ENCODE data around the gene MAPK8IP3.

DNA sequence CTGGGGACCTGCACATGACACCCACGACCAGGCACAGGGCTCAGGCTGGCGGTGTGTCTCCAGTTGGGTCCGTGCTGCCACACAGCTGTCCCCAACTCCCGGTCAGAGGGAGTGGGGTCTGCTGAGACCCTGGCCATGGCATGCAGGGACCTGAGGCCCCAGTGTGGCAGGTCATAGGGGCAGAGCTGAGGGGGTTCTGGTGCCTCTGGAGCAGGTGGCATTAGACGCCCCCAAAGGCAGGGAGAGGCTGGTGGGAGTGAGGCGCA is 81.0 kb downstream of the MAPK8IP3 start:
- TF ChIP-seq, protein P1, sequence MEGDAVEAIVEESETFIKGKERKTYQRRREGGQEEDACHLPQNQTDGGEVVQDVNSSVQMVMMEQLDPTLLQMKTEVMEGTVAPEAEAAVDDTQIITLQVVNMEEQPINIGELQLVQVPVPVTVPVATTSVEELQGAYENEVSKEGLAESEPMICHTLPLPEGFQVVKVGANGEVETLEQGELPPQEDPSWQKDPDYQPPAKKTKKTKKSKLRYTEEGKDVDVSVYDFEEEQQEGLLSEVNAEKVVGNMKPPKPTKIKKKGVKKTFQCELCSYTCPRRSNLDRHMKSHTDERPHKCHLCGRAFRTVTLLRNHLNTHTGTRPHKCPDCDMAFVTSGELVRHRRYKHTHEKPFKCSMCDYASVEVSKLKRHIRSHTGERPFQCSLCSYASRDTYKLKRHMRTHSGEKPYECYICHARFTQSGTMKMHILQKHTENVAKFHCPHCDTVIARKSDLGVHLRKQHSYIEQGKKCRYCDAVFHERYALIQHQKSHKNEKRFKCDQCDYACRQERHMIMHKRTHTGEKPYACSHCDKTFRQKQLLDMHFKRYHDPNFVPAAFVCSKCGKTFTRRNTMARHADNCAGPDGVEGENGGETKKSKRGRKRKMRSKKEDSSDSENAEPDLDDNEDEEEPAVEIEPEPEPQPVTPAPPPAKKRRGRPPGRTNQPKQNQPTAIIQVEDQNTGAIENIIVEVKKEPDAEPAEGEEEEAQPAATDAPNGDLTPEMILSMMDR (IDR thresholded peaks at IDR 0.05), result no peak
- TF ChIP-seq POLR2A (IDR thresholded peaks at IDR 0.05), result no peak
- no peak for TF ChIP-seq POLR2AphosphoS5 (IDR thresholded peaks at IDR 0.05; ENCODE audit: insufficient read depth in 1 of 2, low read depth in 1 of 2)
